Stimulated activated CD4-positive, alpha-beta T cell treated with anti-CD3 and anti-CD28 coated beads, Interleukin-4, amount 100 ng/mL, for 24 hours (primary cell): ENCODE data around the gene CISTR.
"Not testable (repeated sequence)": the region's sequence is repeated elsewhere in the genome, so short reads cannot be mapped to it uniquely, and the experiment has no call there.

Experiments
- DNase-seq: peaks from one replicate; pipeline ENCODE4 v3.0.0-alpha.2; 2020

Gene CISTR

GRCh38 chr12:53740130-53740491 lies 11.7 kb downstream of the CISTR start:
- no peak for DNase-seq

DNA sequence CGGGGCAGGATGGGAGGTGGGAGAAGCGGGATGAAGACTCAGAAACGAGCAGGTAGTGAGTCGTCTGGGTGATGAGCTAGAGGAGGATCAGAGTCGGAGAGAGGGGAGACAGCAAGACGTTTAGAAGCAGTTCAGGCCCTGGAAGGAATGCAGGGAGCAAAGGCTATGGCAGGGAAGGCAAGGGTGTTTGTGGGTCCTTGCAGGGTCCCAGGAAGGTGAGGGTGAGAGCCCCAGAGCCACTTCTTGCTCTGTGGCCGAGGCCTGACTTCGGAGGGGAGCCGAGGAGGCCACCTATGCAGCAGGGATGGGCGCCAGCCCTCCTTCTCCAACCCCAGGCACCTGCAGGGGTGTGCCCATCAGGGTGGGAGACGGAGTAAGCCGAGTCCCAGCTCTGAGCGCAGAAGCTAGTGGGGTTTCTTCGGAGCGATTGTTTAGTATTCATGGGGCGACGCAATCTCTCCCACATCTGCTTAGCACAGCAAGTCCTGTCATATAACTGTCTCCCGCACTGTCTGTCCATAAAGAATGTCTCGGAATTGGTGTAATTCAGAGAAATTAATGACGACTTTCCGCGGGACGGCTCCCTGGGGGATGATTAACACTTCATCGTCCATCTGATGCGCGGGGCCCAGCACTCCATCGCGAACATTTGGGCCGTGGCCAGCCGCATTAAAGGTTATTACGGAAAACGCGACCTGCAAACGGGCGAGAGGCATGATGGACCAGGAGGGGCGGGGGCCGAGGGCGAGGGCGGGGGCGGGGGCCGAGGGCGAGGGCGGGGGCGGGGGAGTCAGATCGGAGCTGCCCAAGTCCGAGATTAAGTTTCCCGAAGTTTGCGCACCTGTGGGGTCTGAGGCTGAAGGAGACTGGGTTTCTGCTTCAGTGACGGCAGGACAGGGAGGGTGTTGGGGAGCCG lies 12.3 kb downstream of the CISTR start:
- no peak for DNase-seq

DNA sequence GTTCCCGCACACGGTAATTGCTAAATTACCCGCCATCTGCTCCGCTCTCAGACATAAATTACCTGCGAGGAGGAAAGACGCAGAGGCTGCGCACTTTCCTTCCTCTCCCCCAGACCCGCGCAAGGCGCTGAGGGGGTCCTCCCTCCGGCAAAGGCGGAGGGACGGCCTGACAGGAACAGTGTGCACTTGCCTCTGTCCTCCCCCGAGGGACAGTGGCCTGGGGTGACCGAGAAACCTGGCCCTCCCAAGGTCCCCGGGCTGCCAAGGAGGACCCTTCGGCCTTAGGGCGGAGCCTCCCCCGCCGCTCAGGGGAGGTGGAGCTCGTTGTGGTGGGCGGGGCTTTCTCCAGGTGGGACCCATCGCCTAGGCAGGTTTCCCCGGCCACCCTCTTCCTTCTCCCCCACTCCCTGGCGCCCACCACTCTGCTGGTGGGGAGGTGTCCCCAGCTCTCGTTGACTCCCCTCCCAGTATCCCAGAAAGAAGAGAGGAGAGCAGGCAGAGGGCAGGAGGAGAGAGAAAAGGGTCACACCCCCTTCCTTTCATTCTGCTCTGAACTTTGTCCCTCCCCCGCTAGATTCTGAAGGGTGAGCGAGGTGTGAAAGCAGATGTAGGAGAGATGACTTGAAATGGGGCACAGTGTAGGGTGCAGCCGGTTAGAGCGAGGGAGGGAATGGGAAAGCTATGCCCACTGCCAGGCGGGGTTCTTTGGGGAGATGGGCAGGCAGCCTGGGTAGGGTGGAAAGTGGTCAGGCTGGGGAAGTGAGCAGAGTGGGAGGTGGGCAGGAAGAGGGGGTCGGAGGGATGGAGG lies 13.2 kb downstream of the CISTR start:
- DNase-seq: peak; percentile 49

DNA sequence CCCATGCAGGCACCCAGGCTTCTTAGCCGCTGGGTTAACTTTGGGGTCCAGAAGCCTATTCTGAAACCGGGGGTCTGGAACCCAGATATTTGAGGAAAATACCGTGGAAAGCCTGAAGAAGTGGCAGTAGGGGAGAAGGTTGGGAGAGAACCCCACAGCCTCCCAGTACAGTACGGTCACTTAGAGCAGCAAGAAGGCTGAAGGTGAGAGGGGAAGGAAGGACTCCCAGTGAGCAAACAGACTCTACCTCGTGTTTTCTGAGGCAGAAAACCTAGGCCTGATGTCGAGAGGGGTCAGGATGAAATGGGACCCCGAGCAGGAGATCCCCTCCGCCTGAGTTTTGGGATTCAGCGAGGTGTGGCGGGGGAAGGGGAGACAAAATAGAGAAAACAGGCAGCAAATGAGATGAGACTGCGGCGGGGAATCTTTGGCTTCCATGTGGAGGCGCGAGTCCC lies 13.8 kb downstream of the CISTR start:
- DNase-seq: no peak

GRCh38 chr12:53737093-53737808 lies 14.5 kb downstream of the CISTR start:
- DNase-seq: no peak

GRCh38 chr12:53736592-53736991 lies 15.2 kb downstream of the CISTR start:
- DNase-seq: no peak

DNA sequence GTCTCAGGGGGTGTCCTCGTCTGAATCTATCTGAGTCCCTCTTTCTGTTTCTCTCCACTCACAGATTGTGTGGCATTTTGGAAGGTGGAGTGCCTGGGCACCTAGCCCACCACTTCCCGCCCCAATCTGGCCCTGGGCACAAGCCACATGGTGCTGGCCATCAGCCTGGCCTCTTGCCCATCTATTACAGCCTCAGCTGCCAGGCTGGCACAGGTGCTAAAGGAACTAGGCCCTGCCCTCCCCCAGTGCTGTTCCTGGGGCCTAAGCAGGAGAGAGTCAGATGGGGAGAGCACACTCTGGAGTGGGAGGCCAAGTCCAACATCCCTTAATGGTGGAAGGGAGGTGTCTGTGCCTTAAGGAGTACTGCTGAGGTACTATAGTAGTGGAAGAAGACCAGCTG lies 16.2 kb downstream of the CISTR start:
- no peak for DNase-seq

DNA sequence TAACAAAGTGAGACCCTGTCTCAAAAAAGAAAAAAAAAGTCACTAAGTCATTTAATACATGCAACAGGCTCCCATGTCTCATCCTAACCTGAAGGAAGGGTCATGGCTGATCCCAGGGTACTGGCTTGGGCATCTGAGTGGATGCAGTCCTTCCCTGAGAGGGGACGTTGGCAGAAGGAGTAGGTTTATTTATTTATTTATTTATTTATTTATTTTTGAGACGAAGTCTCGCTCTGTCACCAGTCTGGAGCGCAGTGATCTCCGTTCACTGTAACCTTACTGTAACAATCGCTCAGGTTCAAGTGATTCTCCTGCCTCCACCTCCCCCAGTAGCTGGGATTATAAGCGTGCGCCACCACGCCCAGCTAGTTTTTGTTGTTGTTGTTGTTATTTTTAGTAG lies 17.4 kb downstream of the CISTR start:
- DNase-seq: no peak

DNA sequence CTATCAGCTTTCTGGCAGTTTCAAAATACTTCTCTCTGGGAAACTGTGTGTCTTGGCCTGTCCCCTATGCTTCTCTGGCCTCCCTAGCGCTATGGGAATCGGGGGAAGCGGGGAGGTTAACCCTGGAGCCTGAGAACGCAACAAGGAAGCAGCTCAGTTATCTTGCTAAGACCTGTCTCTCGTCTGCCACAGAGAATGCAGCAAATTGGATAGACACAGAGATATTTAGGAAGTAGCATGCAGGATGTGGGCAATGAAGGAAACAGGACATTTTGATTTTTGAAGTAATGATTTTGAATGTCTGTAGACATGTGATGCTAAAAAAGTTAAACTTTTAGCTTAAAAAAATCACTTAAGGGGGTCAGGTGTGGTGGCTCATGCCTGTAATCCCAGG lies 18.0 kb downstream of the CISTR start:
- no peak for DNase-seq

DNA sequence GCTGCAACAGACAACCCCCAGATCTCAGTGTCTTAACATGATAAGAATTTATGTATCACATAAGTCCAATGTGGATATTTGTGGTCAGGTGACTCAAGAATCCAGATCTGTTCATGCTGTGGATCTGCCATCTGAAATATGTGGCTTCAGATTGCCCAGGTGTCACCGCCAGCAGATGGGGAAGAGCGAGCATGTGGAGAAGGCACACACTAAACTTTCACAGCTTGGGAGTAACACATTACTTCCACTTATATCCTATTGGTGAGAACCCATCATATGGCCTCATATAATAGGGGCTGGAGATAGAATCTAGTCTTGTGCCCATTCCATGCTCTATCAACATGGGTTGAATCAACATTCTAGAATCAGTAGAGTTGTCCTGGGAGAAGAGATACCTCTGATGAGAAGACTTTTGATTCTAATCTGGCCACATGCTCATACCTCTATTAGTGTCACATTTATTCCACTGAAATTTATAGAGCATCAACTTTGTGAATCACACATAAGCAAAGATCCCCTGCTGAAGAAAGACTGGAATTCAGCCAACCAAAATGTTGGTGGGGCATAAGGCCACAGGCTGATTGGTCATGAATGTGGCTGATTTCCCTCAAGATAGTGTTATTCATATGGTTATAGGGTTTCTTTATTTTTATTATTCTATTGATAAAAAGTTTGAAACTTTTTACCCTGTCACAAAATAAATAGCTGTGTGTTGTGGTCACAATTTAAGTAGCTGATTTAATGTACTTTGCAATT lies 18.6 kb downstream of the CISTR start:
- DNase-seq: no peak

GRCh38 chr12:53729644-53730043 lies 22.1 kb downstream of the CISTR start:
- no peak for DNase-seq

GRCh38 chr12:53728206-53728605 lies 23.6 kb downstream of the CISTR start:
- DNase-seq: no peak

- peak; percentile 97 for DNase-seq
These were observed 24.3 kb downstream of the CISTR start, which contains the start of gene CALCOCO1 for GRCh38 chr12:53727310-53728041. Gene CALCOCO1 (minus strand): TSS chr12:53727452. CDS start chr12:53725242, 2,210 bp downstream.

- no peak for DNase-seq
These were observed 24.9 kb downstream of the CISTR start for GRCh38 chr12:53726946-53727309.

DNA sequence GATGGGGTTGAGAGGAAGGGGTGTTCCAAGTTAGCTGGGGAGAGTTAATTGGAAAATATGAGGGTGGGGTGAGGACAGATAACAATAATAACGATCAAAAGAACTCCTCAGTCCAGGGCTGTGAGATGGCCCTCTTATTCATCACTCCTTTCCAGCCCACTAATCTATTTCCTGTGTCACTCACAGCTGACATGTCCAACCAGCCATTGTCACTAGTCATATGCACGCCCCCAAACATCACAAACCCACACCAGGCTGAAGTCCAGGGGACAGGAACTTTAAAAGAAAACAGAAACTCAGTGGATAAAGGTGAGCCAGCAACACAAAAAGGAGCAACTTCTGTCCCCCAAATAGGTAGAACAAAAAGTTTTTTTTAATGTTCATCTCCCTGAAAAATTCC lies 25.4 kb downstream of the CISTR start:
- DNase-seq: no peak

- no peak for DNase-seq
These were observed 26.0 kb downstream of the CISTR start for GRCh38 chr12:53725824-53726223.

DNA sequence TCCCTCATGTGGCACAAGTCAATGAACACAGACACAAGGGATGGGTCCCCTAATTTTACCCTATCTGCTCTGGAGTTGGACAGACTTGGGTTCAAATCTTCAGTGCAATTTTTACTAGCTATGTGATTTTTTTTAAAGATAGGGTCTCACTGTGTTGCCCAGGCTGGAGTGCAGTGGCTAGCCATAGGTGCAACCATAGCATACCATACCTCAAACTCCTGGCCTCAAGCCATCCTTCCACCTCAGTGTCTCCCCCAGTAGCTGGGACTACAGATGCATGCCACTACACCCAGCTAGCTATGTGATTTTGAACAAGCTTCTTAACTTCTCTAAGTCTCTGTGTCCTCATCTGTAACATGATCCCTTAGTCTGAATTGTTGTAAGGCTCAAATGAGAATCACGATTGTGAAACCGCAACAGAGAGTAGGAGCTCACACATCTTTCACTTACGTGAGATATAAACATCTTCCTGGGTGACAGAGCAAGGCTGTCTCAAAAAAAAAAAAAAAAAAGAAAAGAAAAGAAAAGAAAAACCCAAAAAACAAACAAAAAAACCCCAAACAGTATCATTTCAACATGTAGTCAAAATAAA lies 29.2 kb downstream of the CISTR start:
- DNase-seq: no peak

DNA sequence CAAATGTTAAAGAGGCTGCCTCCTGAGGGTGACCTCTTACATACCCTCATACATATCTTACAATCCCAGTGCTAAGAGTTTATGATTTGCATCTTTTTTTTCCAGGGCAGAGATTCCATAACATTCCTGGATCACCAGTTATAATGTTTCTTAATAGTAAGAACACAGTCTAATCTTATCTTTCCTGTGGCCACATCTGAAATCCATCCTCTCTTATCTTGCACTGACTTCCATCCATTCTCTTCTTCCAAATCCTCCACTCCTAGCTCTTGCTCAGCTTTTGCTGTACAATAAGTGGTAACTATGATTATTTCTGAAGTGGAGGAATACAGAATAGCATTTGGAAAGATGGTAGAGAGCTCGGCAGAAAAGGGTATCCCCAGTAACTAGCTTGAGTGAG lies 30.8 kb downstream of the CISTR start:
- DNase-seq: no peak

- DNase-seq: no peak
These were observed 32.1 kb downstream of the CISTR start for GRCh38 chr12:53719649-53720048.

- DNase-seq: not testable (repeated sequence)
These were observed 33.2 kb downstream of the CISTR start for GRCh38 chr12:53718567-53718966.

DNA sequence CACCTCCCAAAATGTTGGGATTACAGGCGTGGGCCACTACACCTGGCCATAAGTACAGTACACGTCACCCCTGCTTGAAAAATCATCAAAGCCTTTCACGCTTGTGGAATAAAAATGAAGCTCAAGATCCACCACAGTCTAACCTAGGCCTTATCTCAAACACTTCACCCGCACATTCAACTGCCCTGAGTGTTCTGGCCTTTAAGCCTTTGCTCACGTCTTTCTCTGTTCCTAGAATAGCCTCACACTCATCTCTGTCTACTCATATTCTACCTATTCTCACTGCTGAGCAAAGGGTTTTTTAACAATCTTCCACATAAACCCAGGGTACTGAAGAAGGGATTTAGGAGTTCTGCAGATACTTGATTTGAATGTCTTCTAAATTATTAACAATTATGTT lies 34.5 kb downstream of the CISTR start:
- DNase-seq: no peak
